Measurements from ENCODE around the gene GIGYF2. TPM values are rescaled to one million over a fixed set of nuclear protein-coding genes. Genes with fewer than 3 reads are reported as not detected.

Gene GIGYF2
- total RNA-seq, 1 experiment from 2014 or later: 40.4 TPM

DNA sequence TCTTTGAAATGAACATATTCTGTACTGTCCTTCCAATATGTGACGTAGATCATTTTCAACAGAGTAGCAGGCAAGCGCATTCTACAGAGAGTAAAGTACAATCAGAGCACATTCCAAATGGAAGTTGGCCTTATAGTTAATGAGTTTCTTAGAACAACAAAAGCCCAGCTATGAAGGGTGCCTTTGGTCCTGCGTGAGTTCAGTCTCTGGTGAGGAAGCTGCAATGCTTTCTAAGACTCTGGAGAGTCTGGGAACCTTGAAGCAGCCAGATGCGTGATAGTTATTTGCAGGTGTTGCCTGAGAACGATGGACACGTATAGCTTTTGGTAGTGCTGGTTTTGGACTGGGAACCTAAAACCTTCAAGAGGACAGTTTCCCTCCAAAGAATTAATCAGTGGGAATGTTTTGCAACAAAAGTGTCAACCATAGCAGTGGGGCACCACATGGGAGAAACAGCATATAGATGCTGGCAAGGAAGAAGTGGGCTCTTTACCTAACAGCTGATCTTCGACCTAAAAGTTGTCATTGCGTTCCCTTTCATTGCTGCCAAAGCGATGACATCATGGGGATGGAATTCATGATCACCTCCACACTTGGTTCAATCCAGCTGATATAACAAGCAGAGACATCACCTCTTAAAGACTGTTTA, 163.6 kb downstream of the GIGYF2 start:
- peaks cover 18% of the 10 kb centered on the region for H3K4me1 ChIP-seq
- DNase-seq: no peak
- H3K27ac Mint-ChIP-seq (ENCODE audit: unreplicated experiment): no peak overlapping the region
- H3K9me3 Mint-ChIP-seq (ENCODE audit: unreplicated experiment): no peaks in the 10 kb centered on the region
- H3K4me1 Mint-ChIP-seq (ENCODE audit: low read depth, unreplicated experiment): peaks cover 7% of the 10 kb centered on the region
- POLR2A ChIA-PET: no interaction called here
- no peaks in the 10 kb centered on the region for H3K27me3 Mint-ChIP-seq (ENCODE audit: insufficient read depth, unreplicated experiment)
- CTCF ChIA-PET: no interaction called here
- peaks cover 49% of the 10 kb centered on the region for H3K36me3 Mint-ChIP-seq (ENCODE audit: insufficient read depth, unreplicated experiment)
- H3K36me3 ChIP-seq (ENCODE audit: control insufficient read depth, insufficient read depth, low read length): no peaks in the 10 kb centered on the region; the same call in 1 of the 2 replicates
- intact Hi-C loops (cut with micrococcal nuclease; ENCODE audit: unreplicated experiment): no loop called here
- BruUV-seq (replicated peaks): no TSS peak
- H3K4me3 Mint-ChIP-seq (ENCODE audit: unreplicated experiment): no peak overlapping the region
- no peak overlapping the region for H3K4me3 ChIP-seq (ENCODE audit: low read depth, low read length)
- no peaks in the 10 kb centered on the region for H3K9me3 ChIP-seq
- TF ChIP-seq, protein P1, sequence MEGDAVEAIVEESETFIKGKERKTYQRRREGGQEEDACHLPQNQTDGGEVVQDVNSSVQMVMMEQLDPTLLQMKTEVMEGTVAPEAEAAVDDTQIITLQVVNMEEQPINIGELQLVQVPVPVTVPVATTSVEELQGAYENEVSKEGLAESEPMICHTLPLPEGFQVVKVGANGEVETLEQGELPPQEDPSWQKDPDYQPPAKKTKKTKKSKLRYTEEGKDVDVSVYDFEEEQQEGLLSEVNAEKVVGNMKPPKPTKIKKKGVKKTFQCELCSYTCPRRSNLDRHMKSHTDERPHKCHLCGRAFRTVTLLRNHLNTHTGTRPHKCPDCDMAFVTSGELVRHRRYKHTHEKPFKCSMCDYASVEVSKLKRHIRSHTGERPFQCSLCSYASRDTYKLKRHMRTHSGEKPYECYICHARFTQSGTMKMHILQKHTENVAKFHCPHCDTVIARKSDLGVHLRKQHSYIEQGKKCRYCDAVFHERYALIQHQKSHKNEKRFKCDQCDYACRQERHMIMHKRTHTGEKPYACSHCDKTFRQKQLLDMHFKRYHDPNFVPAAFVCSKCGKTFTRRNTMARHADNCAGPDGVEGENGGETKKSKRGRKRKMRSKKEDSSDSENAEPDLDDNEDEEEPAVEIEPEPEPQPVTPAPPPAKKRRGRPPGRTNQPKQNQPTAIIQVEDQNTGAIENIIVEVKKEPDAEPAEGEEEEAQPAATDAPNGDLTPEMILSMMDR (IDR thresholded peaks at IDR 0.05; ENCODE audit: insufficient read depth in 1 of 2, low read depth in 1 of 2, low read length in 1 of 2, severe bottlenecking in 1 of 2, unreplicated experiment in 1 of 2): no peak
- H3K27me3 ChIP-seq (replicated peaks; ENCODE audit: control insufficient read depth, insufficient read depth, low read length): no peaks in the 10 kb centered on the region

DNA sequence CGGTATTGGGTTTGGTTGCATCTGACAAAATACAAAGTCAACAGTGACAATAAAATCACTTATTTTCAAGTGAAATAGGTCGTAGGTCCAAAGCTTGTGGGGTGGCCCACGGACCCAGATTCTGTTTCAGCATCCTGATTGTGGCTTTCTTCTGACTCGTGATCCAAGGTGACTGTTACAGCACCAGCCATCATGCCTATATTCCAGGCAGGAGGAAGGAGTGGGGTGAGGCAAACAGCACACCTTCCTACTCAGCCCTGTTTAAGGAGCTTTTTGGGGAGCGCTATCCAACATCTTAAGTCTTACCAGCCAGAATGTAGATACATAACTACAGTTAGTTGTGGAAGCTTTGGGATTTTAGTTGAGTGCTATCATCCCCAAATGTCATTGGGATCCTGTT, 164.2 kb downstream of the GIGYF2 start:
- TF ChIP-seq, protein P1 (IDR thresholded peaks at IDR 0.05; ENCODE audit: insufficient read depth in 1 of 2, low read depth in 1 of 2, low read length in 1 of 2, severe bottlenecking in 1 of 2, unreplicated experiment in 1 of 2): no peak
- Mint-ChIP-seq H3K27me3 (ENCODE audit: insufficient read depth, unreplicated experiment) (no peaks in the 10 kb centered on the region), H3K4me3 (ENCODE audit: unreplicated experiment) (no peak overlapping the region), H3K27ac (ENCODE audit: unreplicated experiment) (no peak overlapping the region), H3K36me3 (ENCODE audit: insufficient read depth, unreplicated experiment) (peaks cover 43% of the 10 kb centered on the region), H3K4me1 (ENCODE audit: low read depth, unreplicated experiment) (peaks cover 7% of the 10 kb centered on the region), H3K9me3 (ENCODE audit: unreplicated experiment) (no peaks in the 10 kb centered on the region)
- no TSS peak for BruUV-seq (replicated peaks)
- ChIA-PET CTCF (no interaction called here), POLR2A (no interaction called here)
- intact Hi-C loops (cut with micrococcal nuclease; ENCODE audit: unreplicated experiment): no loop called here
- Histone ChIP-seq H3K36me3 (ENCODE audit: control insufficient read depth, insufficient read depth, low read length) (no peaks in the 10 kb centered on the region; the same call in 1 of the 2 replicates), H3K4me1 (peaks cover 16% of the 10 kb centered on the region), H3K9me3 (no peaks in the 10 kb centered on the region), H3K4me3 (ENCODE audit: low read depth, low read length) (no peak overlapping the region), H3K27me3 (replicated peaks; ENCODE audit: control insufficient read depth, insufficient read depth, low read length) (no peaks in the 10 kb centered on the region)
- no peak for DNase-seq

DNA sequence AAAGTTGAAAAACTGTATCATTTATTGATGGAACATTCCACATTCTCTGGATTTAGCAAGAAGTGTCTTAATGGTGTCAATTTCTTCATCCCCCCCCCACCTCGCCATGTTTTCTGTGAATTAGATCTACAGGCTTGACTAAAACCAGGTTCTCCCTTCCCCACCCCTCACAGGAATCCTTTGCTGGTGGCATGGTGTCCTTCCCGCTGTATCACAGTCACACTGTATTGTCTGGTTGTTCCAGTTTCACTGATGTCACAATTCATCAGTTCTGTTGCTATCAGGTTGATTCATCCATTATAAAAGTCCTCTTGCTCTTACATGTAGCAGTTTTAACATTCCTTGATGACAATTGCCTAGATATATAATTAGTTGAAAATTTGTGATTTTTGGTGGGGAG, 166.9 kb downstream of the GIGYF2 start:
- POLR2A ChIA-PET: no interaction called here

More for the DNA sequence above, 166.9 kb downstream of the GIGYF2 start:
- intact Hi-C loops (cut with micrococcal nuclease; ENCODE audit: unreplicated experiment): no loop called here
- peaks cover 26% of the 10 kb centered on the region for H3K36me3 Mint-ChIP-seq (ENCODE audit: insufficient read depth, unreplicated experiment)
- H3K27me3 Mint-ChIP-seq (ENCODE audit: insufficient read depth, unreplicated experiment): no peaks in the 10 kb centered on the region
- Histone ChIP-seq H3K4me1 (peaks cover 7% of the 10 kb centered on the region), H3K4me3 (ENCODE audit: low read depth, low read length) (no peak overlapping the region), H3K9me3 (no peaks in the 10 kb centered on the region), H3K36me3 (ENCODE audit: control insufficient read depth, insufficient read depth, low read length) (no peaks in the 10 kb centered on the region; the same call in 1 of the 2 replicates), H3K27me3 (replicated peaks; ENCODE audit: control insufficient read depth, insufficient read depth, low read length) (no peaks in the 10 kb centered on the region)
- no peaks in the 10 kb centered on the region for H3K4me1 Mint-ChIP-seq (ENCODE audit: low read depth, unreplicated experiment)
- no peak for DNase-seq
- H3K4me3 Mint-ChIP-seq (ENCODE audit: unreplicated experiment): no peak overlapping the region
- H3K9me3 Mint-ChIP-seq (ENCODE audit: unreplicated experiment): no peaks in the 10 kb centered on the region
- CTCF ChIA-PET: no interaction called here
- BruUV-seq (replicated peaks): no TSS peak
- TF ChIP-seq, protein P1 (IDR thresholded peaks at IDR 0.05; ENCODE audit: insufficient read depth in 1 of 2, low read depth in 1 of 2, low read length in 1 of 2, severe bottlenecking in 1 of 2, unreplicated experiment in 1 of 2): no peak
- no peak overlapping the region for H3K27ac Mint-ChIP-seq (ENCODE audit: unreplicated experiment)
